Fibroblast of gingiva (primary cell): ENCODE measurements around the gene CST4.
"Not testable (repeated sequence)": the region's sequence is repeated elsewhere in the genome, so short reads cannot be mapped to it uniquely, and the experiment has no call there.

Experiments
- DNase-seq: peaks from one replicate; pipeline ENCODE4 v3.0.0-alpha.2; 2011; ENCODE audit warnings: low read depth

CST4 gene

GRCh38 chr20:23687986-23688385 lies 852 bp downstream of the CST4 start:
- no peak for DNase-seq

GRCh38 chr20:23686046-23686750 lies 2.6 kb downstream of the CST4 start:
- no peak for DNase-seq

DNA sequence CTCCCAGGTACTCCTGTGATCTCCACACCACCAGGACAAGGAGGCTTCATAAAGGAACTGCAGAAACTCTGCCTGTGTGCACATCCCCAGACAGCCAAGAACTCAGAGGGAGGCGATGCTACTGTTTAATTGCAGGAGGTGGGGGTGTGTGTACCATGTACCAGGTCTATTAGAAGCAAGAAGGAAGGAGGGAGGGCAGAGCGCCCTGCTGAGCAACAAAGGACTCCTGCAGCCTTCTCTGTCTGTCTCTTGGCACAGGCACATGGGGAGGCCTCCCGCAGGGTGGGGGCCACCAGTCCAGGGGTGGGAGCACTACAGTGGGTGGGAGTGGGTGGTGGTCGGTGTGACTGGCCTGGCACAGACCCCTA lies 3.3 kb downstream of the CST4 start:
- not testable (repeated sequence) for DNase-seq

DNA sequence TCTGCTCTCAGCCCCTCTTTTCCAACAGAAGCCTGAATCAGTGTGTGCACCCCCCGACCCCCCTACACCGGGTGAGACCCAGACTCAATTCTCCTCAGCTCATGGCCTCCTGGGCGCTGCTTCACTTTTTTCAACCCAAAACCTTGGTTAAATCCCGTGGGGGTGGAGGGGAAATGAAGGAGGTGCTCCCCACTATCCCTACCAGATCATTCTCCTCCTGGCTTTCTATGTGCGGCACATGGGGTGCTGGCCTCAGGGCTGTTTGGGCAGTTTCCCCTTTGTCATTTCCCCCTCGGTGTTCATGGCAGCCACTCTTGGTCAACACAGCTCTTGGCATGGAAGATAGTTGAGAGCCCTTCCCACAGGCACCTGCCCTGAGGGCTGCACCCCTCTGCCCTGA lies 4.6 kb downstream of the CST4 start:
- no peak for DNase-seq

DNA sequence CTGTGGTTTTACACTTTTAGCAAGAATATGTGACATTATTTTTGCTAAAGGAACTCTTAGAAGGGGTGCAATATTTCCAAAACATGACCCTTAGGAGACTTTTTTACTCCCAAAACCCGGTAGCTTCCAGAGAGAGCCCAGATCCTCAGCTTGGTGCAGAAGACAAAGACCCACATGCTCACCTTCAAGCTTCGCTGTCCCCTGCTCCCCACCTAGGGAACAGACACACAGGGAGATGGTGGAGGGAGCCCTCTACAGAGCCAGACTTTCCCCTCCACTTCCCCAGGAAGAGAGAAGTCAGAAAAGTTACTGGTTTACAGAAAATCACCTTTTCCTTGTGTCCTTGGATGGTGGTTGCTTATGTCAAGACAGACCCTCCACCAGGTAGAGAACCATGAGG lies 5.0 kb downstream of the CST4 start:
- no peak for DNase-seq

GRCh38 chr20:23683281-23683680 lies 5.6 kb downstream of the CST4 start:
- no peak for DNase-seq

DNA sequence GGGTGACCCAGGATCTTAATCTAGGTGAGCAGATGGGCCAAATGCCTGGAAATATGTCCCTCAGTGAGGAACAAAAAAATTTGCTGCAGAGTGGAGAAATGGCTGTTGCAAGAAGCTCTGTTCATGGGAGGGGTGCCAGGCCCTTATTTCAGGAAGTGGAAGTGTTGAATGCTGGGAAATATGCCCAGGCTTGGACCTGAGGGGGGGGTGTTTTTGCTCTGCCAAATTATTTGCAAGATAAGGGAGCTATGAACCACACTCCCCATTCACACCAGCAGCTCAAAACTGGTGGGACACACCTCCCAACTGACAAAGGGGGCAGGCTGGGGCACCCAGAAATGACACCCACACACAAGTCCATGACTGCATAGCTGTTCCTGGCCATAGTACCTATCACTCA lies 8.7 kb downstream of the CST4 start:
- DNase-seq = no peak

- DNase-seq = no peak
These were observed 9.4 kb downstream of the CST4 start for GRCh38 chr20:23679133-23680092.

GRCh38 chr20:23673209-23673608 lies 15.6 kb downstream of the CST4 start:
- DNase-seq = no peak

DNA sequence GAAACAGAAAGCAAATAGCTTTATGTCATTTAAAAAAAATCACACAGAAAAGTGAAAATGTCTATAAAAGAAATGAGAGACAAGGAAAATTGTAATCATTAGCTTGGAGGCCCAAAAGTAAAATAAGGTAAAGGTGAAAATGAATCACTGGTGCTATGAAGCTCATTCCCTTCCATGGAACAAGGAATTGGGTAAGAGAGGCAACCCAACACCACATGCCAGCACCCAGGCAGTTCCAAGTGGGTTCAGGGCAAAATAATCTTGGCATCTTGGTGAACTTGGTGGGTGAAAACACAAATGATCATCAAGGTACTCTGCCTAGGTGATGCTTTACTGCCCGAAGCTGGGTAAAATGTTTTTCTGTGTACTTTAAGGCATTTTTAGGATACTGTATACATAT lies 16.7 kb downstream of the CST4 start:
- no peak for DNase-seq

- DNase-seq = no peak
These were observed 17.4 kb downstream of the CST4 start for GRCh38 chr20:23671479-23671878.

GRCh38 chr20:23670361-23670760 lies 18.5 kb downstream of the CST4 start:
- DNase-seq = no peak

- DNase-seq = no peak
These were observed 19.0 kb downstream of the CST4 start for GRCh38 chr20:23669866-23670265.

DNA sequence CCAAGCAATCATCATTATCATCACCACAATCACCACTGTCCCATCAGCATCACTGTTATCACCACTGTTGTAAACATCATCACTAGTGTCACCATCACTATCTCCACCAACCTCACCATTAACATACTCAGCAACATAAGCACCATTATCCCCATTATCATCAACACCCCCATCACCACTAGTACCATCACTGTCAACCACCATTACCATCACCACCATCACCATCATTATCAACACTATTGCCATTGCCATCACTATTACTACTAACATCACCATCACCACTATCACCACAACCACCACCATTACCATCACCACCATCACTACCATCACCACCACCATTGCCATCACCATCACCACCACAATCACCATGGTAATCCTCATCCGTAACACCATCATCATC lies 19.5 kb downstream of the CST4 start:
- no peak for DNase-seq

GRCh38 chr20:23668477-23668951 lies 20.3 kb downstream of the CST4 start:
- peak; percentile 36 for DNase-seq

DNA sequence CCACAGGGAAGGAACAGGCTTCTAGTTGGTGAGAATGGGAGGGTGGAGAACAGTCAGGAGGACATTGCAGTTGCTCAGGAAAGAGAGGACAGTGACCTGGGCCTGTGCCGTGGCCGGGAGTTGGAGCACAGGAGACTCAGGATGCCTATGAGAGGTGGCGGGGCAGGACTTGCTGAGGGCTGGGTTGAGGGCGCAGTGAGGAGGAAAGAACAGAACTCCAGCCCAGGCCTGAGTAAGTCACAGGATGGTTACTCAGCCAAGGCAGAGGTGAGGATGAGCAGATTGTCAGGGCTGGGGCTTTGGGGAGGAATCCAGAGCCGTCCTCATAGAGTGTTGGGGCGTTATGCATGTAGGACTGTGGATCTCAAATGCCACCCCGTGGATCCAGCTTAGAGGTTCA lies 21.2 kb downstream of the CST4 start:
- DNase-seq = no peak

- DNase-seq = no peak
These were observed 22.1 kb downstream of the CST4 start for GRCh38 chr20:23666698-23667097.

DNA sequence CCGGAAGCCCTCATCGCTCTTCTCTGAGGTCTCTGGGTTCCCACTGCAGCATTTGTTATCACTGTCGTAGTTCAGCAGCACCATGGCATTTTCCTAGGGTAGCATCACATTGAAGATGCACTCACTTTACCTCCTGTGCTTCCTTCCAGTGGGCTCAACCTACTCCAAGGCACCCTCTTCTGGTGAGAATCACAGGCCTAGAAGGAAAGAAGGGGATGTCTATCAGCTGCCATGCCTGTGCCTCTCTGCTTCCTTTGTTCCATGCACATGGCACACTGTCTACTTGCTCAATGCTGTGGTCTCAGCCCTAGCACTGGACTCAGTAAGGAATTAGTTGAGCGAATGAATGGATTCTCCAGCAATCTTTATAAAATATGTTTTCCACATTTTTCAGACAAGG lies 22.6 kb downstream of the CST4 start:
- peak; percentile 10 for DNase-seq

DNA sequence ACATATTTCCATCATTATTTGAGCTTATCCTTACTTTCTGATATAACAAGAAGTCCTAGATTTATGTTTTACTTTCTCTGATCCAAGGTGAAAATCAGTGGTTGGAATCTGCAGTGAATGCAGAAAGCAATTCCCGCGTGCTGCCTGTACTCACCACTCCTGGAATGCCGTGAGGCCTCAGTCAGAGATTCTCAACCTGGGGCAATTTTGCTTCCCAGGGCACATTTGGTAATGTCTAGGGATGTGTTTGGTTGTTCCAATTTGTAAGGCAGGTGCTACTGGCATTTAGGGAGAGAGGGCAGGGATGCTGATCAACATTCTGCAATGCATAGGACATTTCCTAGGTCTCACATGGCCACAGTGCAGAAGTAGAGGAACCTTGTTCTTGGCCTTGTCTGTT lies 23.9 kb downstream of the CST4 start:
- no peak for DNase-seq

DNA sequence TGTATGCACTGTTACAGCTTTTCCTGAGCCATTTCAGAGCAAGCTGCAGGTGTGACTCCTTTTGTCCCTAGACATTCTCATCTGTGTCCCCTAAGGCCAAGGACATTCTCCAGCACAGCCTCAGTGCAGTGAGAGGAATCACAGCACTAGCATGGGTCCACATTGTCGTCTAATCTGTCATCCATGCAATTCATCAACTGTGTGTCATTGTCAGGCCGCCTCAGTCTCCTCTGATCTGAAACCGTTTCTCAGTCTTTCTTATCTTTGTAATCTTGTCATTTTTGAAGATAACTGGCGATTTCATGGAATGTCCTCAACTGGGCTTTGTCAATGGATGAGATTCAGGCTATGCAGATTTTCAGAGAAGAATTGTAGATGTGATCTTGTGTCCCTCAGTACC lies 24.8 kb downstream of the CST4 start:
- DNase-seq = not testable (repeated sequence)

DNA sequence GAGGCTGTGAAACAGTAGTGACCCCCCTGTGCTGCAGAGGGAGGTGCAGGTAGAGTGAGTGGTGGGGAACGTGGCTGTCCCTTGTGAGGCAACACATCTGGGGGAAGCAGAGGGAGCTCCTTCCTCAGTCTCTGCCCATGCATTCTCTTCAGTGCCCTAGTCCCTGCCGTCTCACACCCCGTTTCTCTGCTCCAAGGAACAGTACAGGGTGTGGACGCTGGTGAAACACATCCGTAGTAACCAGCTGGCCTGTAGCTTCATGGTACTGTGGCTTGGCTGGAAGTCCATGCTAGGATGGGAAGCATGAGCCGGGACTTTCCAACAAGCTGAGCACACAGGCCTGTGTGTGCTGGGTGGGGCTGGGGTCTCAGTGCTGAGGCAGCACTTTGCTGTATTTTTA lies 25.7 kb downstream of the CST4 start:
- no peak for DNase-seq

DNA sequence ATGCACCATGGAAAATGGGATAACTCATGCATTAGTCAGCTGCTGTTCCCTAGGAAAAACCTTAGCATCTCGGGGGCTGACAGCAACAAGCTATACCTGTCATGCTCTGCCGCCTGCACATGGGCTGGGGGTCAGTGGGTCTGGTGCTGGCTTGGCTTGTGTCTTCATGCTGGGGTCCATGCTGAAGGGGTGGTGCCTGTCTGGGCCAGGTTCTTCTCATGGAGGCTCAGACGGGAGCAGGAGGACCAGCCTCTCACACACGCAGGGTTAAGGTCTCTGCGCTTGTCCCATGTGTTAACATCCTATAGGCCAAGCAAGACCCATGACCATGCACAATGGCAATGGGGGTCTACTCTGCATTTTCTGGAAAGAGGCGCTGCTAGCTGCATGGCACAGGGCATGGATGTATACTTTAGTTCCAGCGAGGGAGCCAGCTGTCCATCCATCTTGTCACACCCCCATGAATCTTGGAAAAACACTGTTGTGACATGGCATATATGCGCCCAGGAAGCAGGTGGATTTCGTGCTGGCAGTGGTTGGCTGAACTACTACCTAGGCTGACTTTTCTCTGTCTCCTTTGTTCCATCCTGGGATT lies 26.5 kb downstream of the CST4 start:
- no peak for DNase-seq

GRCh38 chr20:23661002-23661429 lies 27.8 kb downstream of the CST4 start:
- DNase-seq = no peak
